NT2/D1 (cell line): Measurements from ENCODE around the gene RALGDS.
"Not testable (repeated sequence)": the region's sequence is repeated elsewhere in the genome, so short reads cannot be mapped to it uniquely, and the experiment has no call there.

Experiments used
- DNase-seq: peaks from one replicate; pipeline ENCODE4 v3.0.0-alpha.2; 2011; ENCODE audit warnings: low read depth, low spot score
- H3K27me3 ChIP-seq: 2 replicates; pipeline ENCODE4 v1.6.0; 2011; ENCODE audit warnings: mild to moderate bottlenecking; ENCODE audit not compliant: insufficient read length, insufficient read depth
- H3K36me3 ChIP-seq: 2 replicates; pipeline ENCODE4 v1.6.1; 2011; ENCODE audit warnings: mild to moderate bottlenecking, low read length, mixed read lengths; ENCODE audit not compliant: insufficient read depth, insufficient read length
- H3K4me1 ChIP-seq: 2 replicates; pipeline ENCODE4 v1.5.1; 2011; ENCODE audit not compliant: insufficient read depth, insufficient read length
- H3K4me3 ChIP-seq: 2 replicates; pipeline ENCODE4 v1.5.1; 2011; ENCODE audit warnings: low read depth; ENCODE audit not compliant: insufficient read length
- H3K9ac ChIP-seq: 2 replicates; pipeline ENCODE4 v1.6.0; 2011; ENCODE audit warnings: low read depth; ENCODE audit not compliant: insufficient read length
- H3K9me3 ChIP-seq: 2 replicates; pipeline ENCODE4 v1.5.1; 2011; ENCODE audit warnings: mild to moderate bottlenecking, low read length; ENCODE audit not compliant: insufficient read depth
- SUZ12 ChIP-seq: IDR thresholded peaks from 2 replicates; pipeline ENCODE4 v1.6.1; 2011; ENCODE audit not compliant: insufficient read length, insufficient read depth; ENCODE audit errors: extremely low read depth
- YY1 ChIP-seq: IDR thresholded peaks from 2 replicates; pipeline ENCODE4 v1.6.1; 2011; ENCODE audit not compliant: insufficient read length, insufficient read depth
- ZNF274 ChIP-seq: IDR thresholded peaks from 2 replicates; pipeline ENCODE4 v1.6.1; 2011; ENCODE audit warnings: mild to moderate bottlenecking, low read depth, low read length

The RALGDS gene

GRCh38 chr9:133073086-133074014 lies 47.7 kb downstream of the RALGDS start:
- H3K9ac ChIP-seq, result no peak overlapping the region
- no peak overlapping the region for H3K4me3 ChIP-seq
- no peak for TF ChIP-seq SUZ12
- no peak for TF ChIP-seq YY1
- TF ChIP-seq ZNF274, result no peak
- peaks cover 10% of the 10 kb centered on the region for H3K36me3 ChIP-seq
- H3K4me1 ChIP-seq, result no peaks in the 10 kb centered on the region
- H3K27me3 ChIP-seq, result no peaks in the 10 kb centered on the region
- DNase-seq, result no peak
- no peaks in the 10 kb centered on the region for H3K9me3 ChIP-seq

- H3K9me3 ChIP-seq, H3K9ac ChIP-seq, DNase-seq, H3K4me3 ChIP-seq, H3K4me1 ChIP-seq, H3K27me3 ChIP-seq: not testable (repeated sequence)
- H3K36me3 ChIP-seq, result peaks cover 16% of the 10 kb centered on the region
These were observed 48.8 kb downstream of the RALGDS start for GRCh38 chr9:133072210-133072609.

GRCh38 chr9:133071484-133072150 lies 49.4 kb downstream of the RALGDS start:
- no peak for DNase-seq
- H3K27me3 ChIP-seq, result no peaks in the 10 kb centered on the region
- no peak overlapping the region for H3K9ac ChIP-seq
- no peaks in the 10 kb centered on the region for H3K9me3 ChIP-seq
- TF ChIP-seq YY1 (no peak), SUZ12 (no peak), ZNF274 (no peak)
- peaks cover 3% of the 10 kb centered on the region for H3K4me1 ChIP-seq
- no peak overlapping the region for H3K4me3 ChIP-seq
- H3K36me3 ChIP-seq, result peaks cover 20% of the 10 kb centered on the region

- peaks cover 23% of the 10 kb centered on the region for H3K36me3 ChIP-seq
- not testable (repeated sequence) for H3K9ac ChIP-seq, H3K27me3 ChIP-seq, H3K4me1 ChIP-seq, H3K9me3 ChIP-seq, H3K4me3 ChIP-seq, DNase-seq
These were observed 50.1 kb downstream of the RALGDS start for GRCh38 chr9:133070985-133071384.

GRCh38 chr9:133070500-133070961 lies 50.5 kb downstream of the RALGDS start:
- not testable (repeated sequence) for H3K27me3 ChIP-seq, H3K4me1 ChIP-seq, H3K9me3 ChIP-seq, DNase-seq, H3K4me3 ChIP-seq, H3K9ac ChIP-seq
- H3K36me3 ChIP-seq, result peaks cover 26% of the 10 kb centered on the region

GRCh38 chr9:133068431-133068830 lies 52.6 kb downstream of the RALGDS start:
- not testable (repeated sequence) for H3K4me3 ChIP-seq, H3K9ac ChIP-seq, H3K4me1 ChIP-seq, H3K9me3 ChIP-seq, DNase-seq, H3K27me3 ChIP-seq
- peaks cover 44% of the 10 kb centered on the region for H3K36me3 ChIP-seq

GRCh38 chr9:133067813-133068212 lies 53.2 kb downstream of the RALGDS start:
- TF ChIP-seq YY1 (no peak), SUZ12 (no peak), ZNF274 (no peak)
- no peak for DNase-seq
- no peak overlapping the region for H3K9ac ChIP-seq
- no peaks in the 10 kb centered on the region for H3K27me3 ChIP-seq
- H3K4me3 ChIP-seq, result no peak overlapping the region
- H3K4me1 ChIP-seq, result peaks cover 10% of the 10 kb centered on the region
- no peaks in the 10 kb centered on the region for H3K9me3 ChIP-seq
- H3K36me3 ChIP-seq, result peaks cover 48% of the 10 kb centered on the region

- H3K4me3 ChIP-seq, result no peak overlapping the region
- peaks cover 10% of the 10 kb centered on the region for H3K4me1 ChIP-seq
- no peaks in the 10 kb centered on the region for H3K9me3 ChIP-seq
- no peaks in the 10 kb centered on the region for H3K27me3 ChIP-seq
- H3K9ac ChIP-seq, result no peak overlapping the region
- H3K36me3 ChIP-seq, result peaks cover 48% of the 10 kb centered on the region
- no peak for DNase-seq
- TF ChIP-seq SUZ12 (no peak), ZNF274 (no peak), YY1 (no peak)
These were observed 54.0 kb downstream of the RALGDS start for GRCh38 chr9:133067006-133067405.
